M059J (cell line): ENCODE measurements around the gene FUT6. TPM values are rescaled to one million over a fixed set of nuclear protein-coding genes. Genes with fewer than 3 reads are reported as not detected.
"Not testable (repeated sequence)": the region's sequence is repeated elsewhere in the genome, so short reads cannot be mapped to it uniquely, and the experiment has no call there.

Source experiments
- DNase-seq: peaks from one replicate; pipeline ENCODE4 v3.0.0-alpha.2; 2012; ENCODE audit warnings: low read depth
- total RNA-seq: library from RNA; depleted of rRNA; stranded (reverse); fragments of >200 nt; shearing (Covaris generic); gene quantifications from 2 replicates; pipeline ENCODE4 v1.2.3, GENCODE V29; 2014; rRNA removed

The FUT6 gene, protein sequence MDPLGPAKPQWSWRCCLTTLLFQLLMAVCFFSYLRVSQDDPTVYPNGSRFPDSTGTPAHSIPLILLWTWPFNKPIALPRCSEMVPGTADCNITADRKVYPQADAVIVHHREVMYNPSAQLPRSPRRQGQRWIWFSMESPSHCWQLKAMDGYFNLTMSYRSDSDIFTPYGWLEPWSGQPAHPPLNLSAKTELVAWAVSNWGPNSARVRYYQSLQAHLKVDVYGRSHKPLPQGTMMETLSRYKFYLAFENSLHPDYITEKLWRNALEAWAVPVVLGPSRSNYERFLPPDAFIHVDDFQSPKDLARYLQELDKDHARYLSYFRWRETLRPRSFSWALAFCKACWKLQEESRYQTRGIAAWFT
- total RNA-seq: not detected in 2 replicates

DNA sequence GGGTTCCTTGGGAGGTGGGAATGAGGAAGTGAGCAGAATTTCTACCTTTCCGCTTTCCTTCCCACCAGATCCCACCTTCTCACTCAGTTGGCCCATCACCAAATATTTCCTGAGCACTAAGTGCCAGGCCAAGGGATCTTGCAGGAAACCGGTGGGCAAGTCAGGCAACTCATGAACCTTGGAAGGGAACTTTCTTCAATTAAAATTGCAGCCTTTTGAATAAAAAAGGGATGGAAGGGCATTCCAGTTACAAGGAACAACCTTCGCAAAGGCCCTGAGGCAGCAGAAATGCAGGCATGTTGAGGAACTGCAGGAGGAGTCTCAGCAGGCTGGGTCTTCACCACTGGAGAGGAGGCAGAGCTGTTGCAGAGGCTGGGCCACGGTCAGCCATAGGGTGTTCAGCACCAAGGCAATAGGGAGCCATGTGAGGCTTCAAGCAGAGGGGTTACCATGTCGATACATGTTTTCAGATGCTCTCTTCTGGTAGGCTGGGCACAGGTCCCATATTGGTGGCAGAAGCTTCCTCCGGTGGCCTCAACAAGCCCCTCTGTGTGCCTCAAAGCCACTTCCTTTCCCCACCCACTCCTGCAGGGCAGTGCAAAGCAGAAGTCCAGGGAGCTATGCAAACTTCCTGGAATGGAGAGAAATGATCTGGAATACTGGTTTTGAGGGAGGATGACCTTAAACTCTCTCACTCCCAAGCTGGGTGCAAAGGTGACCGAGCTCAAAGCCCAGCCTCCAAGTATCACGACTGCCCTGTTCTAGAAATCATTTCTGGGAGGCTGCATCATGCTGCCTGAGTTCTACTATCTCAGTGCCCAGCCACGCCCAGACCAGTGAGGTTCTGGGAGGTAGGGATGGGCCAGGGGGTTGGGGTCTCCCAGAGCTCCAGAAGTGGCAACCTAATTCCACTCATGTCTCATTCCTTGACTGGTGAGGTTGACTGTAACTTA lies at the start of gene FUT6:
TSS of gene FUT6 (minus strand) at position 638 of the 953 bp plus-strand sequence. CDS start 7,135 bp downstream, outside the sequence.
- DNase-seq: no peak

DNA sequence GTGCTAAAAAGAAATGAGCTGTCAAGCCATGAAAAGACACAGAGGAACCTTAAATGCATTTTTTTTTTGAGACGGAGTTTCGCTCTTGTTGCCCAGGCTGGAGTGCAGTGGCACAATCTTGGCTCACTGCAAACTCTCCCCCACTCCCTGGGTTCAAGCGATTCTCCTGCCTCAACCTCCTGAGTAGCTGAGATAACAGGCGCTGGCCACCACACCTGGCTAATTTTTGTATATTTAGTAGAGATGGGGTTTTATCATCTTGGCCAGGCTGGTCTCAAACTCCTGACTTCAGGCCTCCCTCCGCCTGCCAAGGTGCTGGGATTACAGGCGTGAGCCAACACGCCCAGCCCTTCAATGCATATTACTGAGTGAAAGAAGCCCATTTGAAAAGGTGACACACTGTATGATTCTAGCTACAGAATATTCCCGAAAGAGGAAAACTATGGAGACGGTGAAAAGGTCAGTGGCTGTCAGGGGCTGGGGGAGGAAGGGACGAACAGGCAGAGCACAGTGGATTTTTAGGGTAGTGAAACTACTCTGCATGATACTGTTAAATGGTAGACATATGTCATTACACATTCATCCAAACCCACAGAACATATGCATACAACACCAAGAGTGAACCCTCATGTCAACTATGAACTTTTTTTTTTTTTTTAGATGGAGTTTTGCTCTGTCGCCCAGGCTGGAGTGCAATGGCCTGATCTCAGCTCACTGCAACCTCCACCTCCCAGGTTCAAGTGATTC lies 44.7 kb upstream of the FUT6 start:
- DNase-seq: not testable (repeated sequence)

DNA sequence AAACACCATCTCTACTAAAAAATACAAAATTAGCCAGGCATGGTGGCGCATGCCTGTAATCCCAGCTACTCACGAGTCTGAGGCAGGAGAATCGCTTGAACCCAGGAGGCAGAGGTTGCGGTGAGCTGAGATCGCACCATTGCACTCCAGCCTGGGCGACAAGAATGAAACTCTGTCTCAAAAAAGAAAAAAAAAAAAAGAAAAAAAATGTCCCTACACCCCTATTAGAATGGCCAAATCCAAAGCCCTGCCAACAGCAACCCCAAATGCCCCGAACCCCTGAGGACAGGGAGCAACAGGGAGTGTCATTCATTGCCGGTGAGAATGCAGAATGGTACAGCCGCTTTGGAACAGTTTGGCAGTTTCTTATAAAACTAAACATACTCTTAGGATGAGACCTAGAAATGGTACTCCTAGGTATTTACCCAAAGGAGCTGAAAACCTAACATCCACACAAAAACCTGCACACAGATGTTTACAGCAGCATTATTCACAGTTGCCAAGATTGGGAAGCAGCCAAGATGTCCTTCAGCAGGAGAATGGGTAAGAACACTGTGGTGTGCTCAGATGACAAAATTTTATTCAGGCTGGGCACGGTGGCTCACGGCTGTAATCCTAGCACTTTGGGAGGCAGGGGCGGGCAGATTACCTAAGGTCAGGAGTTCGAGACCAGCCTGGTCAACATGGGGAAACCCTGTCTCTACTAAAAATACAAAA lies 43.8 kb upstream of the FUT6 start:
- DNase-seq: peak; percentile 53

DNA sequence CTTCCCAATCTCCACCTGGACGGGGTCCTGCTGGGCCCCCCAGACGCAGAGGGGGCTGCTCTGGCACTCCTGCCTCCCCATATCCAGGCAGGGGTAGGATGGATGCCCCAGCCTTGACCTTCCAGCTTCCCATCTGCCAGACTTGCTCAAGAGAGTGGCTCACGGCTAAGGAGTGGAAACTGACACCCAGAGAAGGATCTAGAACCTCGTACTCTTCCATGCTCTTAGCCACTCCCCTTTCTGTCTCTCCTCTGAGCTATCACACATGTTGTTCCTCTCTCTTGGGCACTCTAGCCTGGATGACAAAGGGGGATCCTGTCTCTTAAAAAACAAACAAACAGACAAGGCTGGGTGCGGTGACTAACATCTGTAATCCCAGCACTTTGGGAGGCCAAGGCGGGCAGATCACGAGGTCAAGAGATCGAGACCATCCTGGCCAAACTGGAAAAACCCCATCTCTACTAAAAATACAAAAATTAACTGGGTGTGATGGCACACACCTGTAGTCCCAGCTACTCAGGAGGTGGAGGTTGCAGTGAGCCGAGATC lies 43.0 kb upstream of the FUT6 start:
- no peak for DNase-seq

DNA sequence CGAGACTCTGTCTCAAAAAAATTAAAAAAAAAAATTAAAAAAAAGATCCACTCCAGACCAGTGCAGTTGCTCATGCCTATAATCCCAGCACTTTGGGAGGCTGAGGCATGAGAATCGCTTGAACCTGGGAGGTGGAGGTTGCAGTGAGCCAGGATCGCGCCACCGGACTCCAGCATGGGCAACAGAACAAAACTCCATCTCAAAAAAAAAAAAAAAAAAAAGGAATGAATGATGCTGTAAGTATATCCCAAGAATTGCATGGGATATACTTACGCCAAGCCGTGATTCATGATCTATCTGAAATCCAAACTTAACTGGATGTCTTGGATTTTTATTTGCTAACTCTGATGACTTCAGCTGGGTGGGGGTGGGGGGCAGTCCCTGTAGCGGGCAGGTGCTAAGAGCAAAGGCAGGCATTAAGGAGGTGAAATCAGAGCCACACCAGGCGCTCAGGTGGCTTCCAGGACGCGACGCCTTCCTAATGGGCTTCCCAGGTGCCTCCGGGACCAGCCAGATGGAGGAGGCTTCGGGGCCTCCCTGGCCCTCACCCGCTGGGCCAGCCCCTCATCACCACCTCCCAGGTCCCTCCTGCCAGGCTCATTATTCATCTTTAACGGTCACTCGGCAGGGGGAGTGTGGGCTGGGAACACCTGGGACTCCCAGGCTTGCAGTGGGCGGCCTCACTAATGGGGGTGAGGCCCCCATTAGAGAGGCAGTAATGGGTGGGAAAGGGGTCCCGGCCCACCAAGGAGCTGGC lies 42.2 kb upstream of the FUT6 start:
- DNase-seq: no peak

DNA sequence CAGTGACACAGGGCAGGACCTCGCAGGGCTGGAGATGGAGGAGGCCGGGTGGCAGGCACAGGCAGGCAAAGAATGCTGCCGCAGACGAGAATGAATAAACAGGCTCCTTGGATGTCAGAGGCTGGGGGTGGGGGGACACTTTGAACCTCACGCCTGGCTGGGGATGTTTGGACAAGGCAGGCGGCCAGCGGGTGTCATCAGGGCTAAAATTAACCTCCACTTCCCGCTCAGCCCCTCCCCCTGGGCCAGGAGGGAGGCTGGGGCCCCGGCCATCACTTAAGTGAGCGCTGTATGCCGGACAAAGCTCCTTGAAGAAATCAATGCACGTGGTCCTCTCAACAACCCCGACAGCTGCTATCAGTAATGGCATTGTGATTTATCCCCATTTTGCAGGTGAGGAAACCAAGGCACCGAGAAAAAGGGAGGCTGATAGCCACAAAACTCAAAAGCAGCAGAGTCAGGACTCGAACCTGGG lies 41.1 kb upstream of the FUT6 start:
- peak; percentile 58 for DNase-seq

DNA sequence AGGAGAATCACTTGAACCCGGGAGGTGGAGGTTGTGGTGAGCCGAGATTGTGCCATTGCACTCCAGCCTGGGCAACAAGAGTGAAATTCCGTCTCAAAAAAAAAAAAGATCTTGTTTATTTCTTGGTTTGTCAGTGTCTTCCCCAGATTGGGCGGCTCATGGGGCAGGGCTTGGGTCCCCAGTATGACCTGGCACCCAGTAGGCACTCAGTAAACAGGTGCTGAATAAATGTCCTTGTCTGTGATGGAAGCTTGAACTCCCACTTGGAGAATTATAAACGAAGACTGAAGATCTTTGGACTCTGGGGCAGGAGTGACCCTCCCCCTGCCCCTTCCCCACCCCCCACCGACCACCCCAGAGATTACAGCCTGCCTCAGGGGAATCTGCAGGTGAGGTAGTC lies 40.7 kb upstream of the FUT6 start:
- no peak for DNase-seq

DNA sequence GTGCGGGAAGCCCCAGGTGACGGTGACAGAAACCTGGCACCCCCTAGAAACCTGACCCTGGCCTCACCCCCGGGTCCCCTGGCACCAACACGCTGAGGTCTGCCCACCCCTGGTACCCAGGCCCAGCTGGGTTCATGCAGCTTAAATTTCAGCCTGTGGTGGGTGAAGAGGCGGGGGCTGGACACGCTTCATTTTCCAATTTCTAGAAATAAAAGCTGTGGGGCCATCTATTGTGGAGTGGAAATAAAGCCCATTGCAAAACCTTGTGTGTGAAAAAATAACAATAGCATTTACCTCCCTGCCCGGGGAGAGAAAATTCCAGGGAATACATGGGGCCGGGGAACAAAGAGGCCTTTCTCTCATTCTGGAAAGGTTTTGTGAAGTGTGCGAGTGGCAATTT lies 38.4 kb upstream of the FUT6 start:
- no peak for DNase-seq

DNA sequence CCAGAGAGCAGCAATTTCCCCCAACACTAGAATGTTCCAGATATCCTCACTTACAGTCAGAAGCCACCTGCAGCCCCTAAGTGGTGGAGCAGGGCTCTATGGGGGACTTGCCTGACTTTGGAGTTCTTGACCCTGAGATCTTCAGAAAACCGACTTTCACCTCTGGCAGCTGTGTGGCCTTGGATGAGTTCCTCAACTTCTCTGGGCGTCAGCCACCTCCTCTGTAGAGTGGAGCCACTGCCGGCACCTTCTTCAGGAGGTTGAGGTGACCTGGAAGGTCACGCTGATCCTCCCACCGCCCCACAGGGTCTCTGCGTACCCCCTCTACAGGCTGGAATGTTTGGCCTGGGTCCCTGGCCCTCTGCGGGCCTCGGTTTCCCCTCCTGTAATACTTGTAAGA lies 37.9 kb upstream of the FUT6 start:
- DNase-seq: no peak

DNA sequence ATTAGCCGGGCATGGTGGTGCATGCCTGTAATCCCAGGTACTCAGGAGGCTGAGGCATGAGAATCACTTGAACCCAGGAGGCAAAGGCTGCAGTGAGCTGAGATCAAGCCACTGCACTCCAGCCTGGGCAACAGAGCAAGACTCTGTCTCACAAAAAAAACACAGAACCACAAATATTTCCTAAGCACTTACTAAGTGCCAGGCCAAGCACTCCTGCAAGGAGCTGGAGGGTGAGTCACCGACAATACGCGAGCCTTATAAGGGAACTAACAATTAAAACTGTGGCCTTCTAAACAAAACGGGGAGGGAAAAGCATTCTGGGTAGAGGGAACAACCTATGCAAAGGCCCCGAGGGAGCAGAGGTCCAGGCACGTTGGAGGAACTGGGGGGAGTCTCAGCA lies 35.0 kb upstream of the FUT6 start:
- DNase-seq: peak; percentile 80

DNA sequence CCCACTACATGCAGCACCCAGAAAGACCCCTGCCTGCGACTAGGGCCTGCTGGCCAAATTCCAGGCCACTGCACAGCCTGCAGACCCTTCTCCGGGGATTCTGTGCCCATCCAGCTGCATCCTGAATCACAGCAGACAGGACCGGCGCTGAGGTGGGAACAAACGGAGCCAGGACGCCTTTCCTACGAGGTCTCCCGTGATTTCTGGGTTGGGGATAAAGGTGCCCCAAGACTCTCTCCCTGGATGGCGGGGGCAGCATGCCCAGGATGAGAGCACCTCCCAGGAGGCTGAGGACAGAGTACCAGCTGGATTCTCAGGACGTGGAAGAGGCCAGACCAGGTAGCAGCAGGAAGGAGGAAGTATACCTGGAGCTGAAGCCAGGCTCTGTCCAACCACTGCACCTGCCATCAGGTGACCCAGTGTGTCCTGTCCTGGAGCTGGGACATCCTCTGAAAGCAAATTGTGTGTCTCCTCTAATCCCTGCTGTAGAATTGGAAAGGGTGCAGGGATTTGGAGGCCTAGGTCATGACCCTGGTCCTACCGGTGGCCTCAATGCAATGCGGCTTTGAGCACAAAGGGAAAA lies 34.2 kb upstream of the FUT6 start:
- DNase-seq: no peak

DNA sequence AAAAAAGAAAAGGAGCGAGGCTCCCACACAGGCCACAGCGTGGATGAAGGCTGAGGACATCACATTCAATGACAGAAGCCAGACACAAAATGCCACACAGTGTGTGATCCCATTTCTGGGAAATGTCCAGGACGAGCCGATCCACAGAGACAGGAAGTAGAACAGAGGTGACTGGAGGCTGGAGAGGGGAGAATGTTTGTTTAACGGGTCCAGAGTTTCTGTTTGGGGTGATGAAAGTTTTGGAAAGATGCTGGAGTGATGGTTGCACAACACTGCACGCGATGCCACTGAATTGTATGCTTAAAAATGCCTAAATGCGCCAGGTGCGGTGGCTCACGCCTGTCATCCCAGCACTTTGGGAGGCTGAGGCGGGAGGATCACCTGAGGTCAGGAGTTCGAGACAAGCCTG lies 31.5 kb upstream of the FUT6 start:
- DNase-seq: no peak

DNA sequence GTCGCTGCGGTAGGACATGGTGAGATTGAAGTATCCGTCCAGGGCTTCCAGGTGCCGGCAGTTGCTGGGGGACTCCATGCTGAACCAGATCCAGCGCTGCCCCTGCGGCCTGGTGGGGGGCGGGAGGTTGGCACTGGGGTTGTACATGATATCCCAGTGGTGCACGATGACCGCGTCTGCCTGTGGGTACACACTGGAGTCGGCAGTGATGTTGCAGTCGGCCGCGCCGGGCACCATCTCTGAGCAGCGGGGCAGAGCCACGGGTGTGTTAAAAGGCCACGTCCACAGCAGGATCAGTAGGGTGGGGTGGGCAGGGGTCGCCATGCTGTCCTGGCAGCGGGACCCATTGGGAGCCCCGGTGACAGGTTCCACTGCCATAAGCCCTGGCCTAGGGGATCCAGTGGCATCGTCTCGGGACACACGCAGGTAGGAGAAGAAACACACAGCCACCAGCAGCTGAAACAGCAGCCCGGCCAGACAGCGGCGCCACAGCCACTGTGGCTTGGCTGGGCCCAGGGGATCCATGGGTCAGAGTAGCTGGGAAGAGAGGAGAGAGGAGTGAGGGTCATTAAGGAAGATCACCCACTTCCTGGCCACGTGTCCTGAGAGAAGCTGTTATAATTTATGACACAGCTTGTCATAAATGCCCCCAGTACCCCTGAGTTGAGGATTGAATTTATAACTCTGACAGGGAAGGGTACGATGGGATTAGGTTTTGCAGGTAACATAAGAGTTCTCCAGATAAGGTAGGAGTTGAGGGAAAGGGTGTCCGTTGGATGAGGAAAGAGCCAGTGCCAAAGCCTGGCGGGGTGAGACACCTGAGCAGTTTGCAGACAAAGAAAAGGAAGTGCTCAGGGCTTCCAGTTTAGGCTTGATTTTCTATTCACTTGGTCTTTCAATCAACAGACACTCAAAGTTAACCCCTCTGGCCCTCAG lies 28.0 kb upstream of the FUT6 start:
- DNase-seq: no peak

DNA sequence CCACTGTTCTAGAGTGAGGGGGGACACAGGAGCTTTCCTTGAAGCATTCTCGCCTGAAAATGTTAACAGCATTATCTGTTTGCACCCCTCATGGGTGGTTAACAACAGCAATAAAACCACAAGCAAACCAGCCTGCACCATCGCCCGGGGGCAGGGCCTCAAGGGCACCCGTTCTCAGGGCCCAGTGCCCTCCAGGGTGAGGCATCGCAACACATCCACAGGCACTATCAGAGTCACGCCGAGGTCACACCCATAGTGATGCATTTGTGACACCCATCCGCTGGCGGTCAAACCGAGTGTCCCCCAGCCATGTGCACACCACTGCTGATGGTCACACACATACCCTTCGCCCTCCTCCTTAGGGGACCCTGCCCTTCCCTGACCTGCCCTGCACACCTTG lies 26.3 kb upstream of the FUT6 start:
- no peak for DNase-seq

DNA sequence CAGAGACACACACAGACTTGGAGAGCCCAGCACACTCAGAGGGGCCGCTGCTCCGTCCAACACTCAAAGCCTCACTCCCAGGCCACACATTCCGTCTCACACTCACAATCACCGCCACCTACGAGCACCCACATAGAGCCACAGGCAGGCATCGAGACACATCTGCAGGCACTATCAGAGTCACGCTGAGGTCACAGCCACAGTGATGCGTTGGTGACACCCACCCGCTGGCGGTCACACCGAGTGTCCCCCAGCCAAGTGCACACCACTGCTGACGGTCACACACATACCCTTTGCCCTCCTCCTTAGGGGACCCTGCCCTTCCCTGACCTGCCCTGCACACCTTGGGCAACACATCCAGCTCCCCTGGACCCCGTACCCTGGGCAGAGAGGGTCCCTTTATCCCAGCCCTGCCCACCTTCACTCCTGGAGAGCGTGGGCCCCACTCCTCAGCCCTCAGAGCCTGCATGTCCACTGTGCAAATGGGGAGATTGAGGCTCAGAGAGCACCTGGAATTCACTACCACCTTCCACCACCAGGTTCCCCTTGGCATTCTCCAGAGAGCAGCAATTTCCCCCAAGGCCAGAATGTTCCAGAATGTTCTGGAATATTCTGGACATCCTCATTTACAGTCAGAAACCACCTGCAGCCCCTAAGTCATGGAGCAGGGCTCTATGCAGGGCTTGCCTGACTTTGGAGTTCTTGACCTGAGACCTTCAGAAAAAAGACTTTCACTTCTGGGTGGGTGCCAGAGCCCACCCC lies 25.4 kb upstream of the FUT6 start:
- no peak for DNase-seq

DNA sequence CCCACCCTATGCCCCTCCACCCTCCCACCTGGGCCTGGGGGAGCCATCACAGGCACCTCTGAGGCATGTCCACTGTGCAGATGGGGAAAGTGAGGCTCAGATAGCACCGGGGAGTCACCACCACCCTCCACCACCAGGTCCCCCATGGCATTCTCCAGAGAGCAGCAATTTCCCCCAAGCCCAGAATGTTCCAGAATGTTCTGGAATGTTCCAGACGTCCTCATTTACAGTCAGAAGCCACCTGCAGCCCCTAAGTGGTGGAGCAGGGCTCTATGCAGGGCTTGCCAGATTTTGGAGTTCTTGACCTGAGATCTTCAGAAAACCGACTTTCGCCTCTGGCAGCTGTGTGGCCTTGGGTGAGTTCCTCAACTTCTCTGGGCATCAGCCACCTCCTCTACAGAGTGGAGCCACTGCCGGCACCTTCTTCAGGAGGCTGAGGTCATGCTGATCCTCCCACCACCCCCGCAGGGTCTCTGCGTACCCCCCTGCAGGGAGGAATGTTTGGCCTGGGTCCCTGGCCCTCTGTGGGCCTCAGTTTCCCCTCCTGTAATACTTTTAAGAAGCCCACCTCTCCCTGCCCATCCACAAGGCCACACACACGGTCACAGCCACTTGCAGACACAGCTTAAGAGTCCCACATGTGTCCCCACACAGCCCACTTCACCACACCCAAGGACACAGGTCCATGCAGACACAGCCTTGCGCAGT lies 24.7 kb upstream of the FUT6 start:
- no peak for DNase-seq

DNA sequence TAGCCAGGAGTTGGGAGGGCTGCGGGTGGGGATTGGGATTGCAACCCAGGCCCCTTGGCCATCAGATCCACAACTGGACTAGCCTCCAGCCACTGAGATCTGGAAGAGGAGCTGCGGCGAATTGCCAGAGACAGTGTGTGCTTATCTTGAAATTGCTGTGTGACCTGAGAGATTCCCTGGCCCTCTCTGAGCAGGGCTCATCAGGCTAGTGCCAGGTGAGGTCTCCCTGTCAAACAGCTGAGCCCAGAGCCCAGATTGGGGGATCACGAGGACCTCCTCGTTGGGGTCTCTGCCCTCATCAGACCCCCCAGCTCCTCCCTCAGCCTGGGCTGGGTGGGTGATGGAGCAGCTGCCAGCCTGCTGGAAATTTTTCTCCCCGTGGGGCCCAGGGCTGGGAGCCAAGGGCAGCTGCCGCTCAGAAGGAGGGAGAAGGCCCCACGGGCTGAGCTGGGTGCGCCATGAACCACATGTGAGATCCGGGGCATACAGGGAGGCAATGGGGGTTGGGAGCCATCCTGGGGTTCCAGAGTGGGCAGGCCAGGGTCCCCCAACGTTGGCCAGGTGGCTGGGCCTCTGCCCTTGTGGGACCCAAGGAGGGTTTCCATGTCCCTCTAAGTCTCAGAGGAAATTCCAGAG lies 23.6 kb upstream of the FUT6 start:
- no peak for DNase-seq
